NCI-H345 treated with DMSO at 0.1 percent for 48 hours (cell line): Measurements from ENCODE around the gene TUBB2B.
A peak's percentile ranks its signal among the peaks of the same experiment; 100 is the strongest.

ENCODE experiments used
- DNase-seq: peaks from one replicate; lab custom pipeline; 2025; ENCODE audit not compliant: unreplicated experiment; lab: John Stamatoyannopoulos, UW

The TUBB2B gene

GRCh38 chr6:3235486-3235885 is 8.0 kb upstream of the TUBB2B start:
- DNase-seq: no peak

GRCh38 chr6:3233904-3234303 is 6.5 kb upstream of the TUBB2B start:
- DNase-seq: no peak

- no peak for DNase-seq
Observed at GRCh38 chr6:3233321-3233720, 5.9 kb upstream of the TUBB2B start.

GRCh38 chr6:3232017-3232945 is 4.8 kb upstream of the TUBB2B start:
- DNase-seq: peak; percentile 3

- DNase-seq: peak; percentile 21
Observed at GRCh38 chr6:3231247-3232016, 4.0 kb upstream of the TUBB2B start.

- DNase-seq: peak; percentile 25
Observed at GRCh38 chr6:3230900-3231246, 3.4 kb upstream of the TUBB2B start.

- no peak for DNase-seq
Observed at GRCh38 chr6:3230256-3230882, 2.9 kb upstream of the TUBB2B start.

GRCh38 chr6:3229566-3230178 is 2.2 kb upstream of the TUBB2B start:
- DNase-seq: no peak

- no peak for DNase-seq
Observed at GRCh38 chr6:3228771-3229565, 1.5 kb upstream of the TUBB2B start.

- peak; percentile 29 for DNase-seq
Observed at GRCh38 chr6:3228046-3228671, 706 bp upstream of the TUBB2B start.

- DNase-seq: no peak
Observed at GRCh38 chr6:3226481-3227362, 731 bp downstream of the TUBB2B start.

GRCh38 chr6:3226042-3226441 is 1.4 kb downstream of the TUBB2B start:
- no peak for DNase-seq

GRCh38 chr6:3222506-3223038 is 4.9 kb downstream of the TUBB2B start:
- peak; percentile 30 for DNase-seq

- no peak for DNase-seq
Observed at GRCh38 chr6:3221578-3221977, 5.9 kb downstream of the TUBB2B start.

- no peak for DNase-seq
Observed at GRCh38 chr6:3220366-3220765, 7.1 kb downstream of the TUBB2B start.

GRCh38 chr6:3218266-3218665 is 9.2 kb downstream of the TUBB2B start:
- no peak for DNase-seq

- no peak for DNase-seq
Observed at GRCh38 chr6:3217286-3217685, 10.2 kb downstream of the TUBB2B start.

GRCh38 chr6:3214898-3215297 is 12.6 kb downstream of the TUBB2B start:
- DNase-seq: no peak

GRCh38 chr6:3213334-3213695 is 14.1 kb downstream of the TUBB2B start:
- no peak for DNase-seq
